Heart left ventricle (tissue), 16 donors: ENCODE measurements around the gene ZNF646. TPM values are rescaled to one million over a fixed set of nuclear protein-coding genes. Genes with fewer than 3 reads are reported as not detected.

Experiments used
- ATAC-seq, 4 donors: fragments of 200-7000 bp; cut with Tn5 transposase; one replicate each; pipeline ENCODE4 v1.9.1; 2020 to 2022; ENCODE audit warnings: moderate library complexity in 4 of 4, mild to moderate bottlenecking in 3 of 4, moderate number of reproducible peaks in 1 of 4
- DNase-seq, 5 donors: peaks; one replicate each; pipeline ENCODE4 v3.0.0-alpha.2; 2020
- H3K27ac ChIP-seq, 12 donors: fragments of 200-600 bp; sonication (generic) in 4 of 12; one replicate each; pipeline versions ENCODE4 v1.5.0 to v1.8.0; 2016 to 2022; ENCODE audit warnings: mild to moderate bottlenecking in 2 of 12
- H3K27me3 ChIP-seq, 9 donors: fragments of 200-600 bp; sonication (generic) in 2 of 9; one replicate each; pipeline versions ENCODE4 v1.5.1 to v1.8.0; 2016 to 2022; ENCODE audit warnings: mild to moderate bottlenecking in 3 of 9
- H3K36me3 ChIP-seq, 9 donors: fragments of 200-600 bp; sonication (generic) in 2 of 9; one replicate each; pipeline versions ENCODE4 v1.5.0 to v1.8.0; 2018 to 2022; ENCODE audit warnings: mild to moderate bottlenecking in 2 of 9
- H3K4me1 ChIP-seq, 12 donors: fragments of 200-600 bp; sonication (generic) in 4 of 12; one replicate each; pipeline versions ENCODE4 v1.5.0 to v1.8.0; 2016 to 2022; ENCODE audit warnings: mild to moderate bottlenecking in 3 of 12
- H3K4me3 ChIP-seq, 12 donors: fragments of 200-600 bp; sonication (generic) in 4 of 12; one replicate each; pipeline versions ENCODE4 v1.5.0 to v1.8.0; 2017 to 2022; ENCODE audit warnings: mild to moderate bottlenecking in 9 of 12, moderate library complexity in 4 of 12
- H3K9me3 ChIP-seq, 12 donors: fragments of 200-600 bp; sonication (generic) in 4 of 12; one replicate each; pipeline versions ENCODE4 v1.5.0 to v1.8.0; 2016 to 2022; ENCODE audit warnings: mild to moderate bottlenecking in 1 of 12
- CTCF ChIP-seq, 12 donors: fragments of 200-600 bp; sonication (generic) in 4 of 12; IDR thresholded peaks; one replicate each; pipeline versions ENCODE4 v1.5.0 to v1.8.0; 2018 to 2022; ENCODE audit warnings: antibody characterized with exemption in 12 of 12, mild to moderate bottlenecking in 5 of 12
- POLR2A ChIP-seq, 2 donors: fragments of 450-650 bp; IDR thresholded peaks; one replicate each; pipeline ENCODE4 v1.6.1; 2017; ENCODE audit warnings: antibody characterized with exemption in 2 of 2, mild to moderate bottlenecking in 2 of 2, moderate library complexity in 2 of 2
- WGBS, 4 donors: extraction: QIAGEN DNeasy Blood & Tissue Kit in 2 of 4; methylation state at CpG; one replicate each; pipeline versions ENCODE4 v1.1.5 to v1.1.7; 2013 to 2018; 5-methylcytosine and 5-hydroxymethylcytosine counted together
- intact Hi-C, 10 donors: fragments of 100-400 bp; cut with DNase I; formaldehyde crosslinking; loops; one replicate each; pipeline versions ENCODE4 v1.11.1 to v1.14.2; 2022
- polyA plus RNA-seq, 2 donors: library from polyadenylated mRNA; stranded (reverse); fragments of 200-250 nt; gene quantifications; one replicate each; pipeline ENCODE4 v1.2.3, GENCODE V29; 2013
- total RNA-seq, 9 donors: library from RNA; depleted of rRNA in 2 of 9; stranded (reverse); fragments of >200 nt in 2 of 9; fragmentation: NEBNext Ultra II Directional in 3 of 9; extraction: Animal tissue kit (Norgen Biotek cat#: 25700) in 3 of 9; gene quantifications; one replicate each; pipeline versions ENCODE4 v1.1.0 to v1.2.4, GENCODE V29; 2016 to 2023
- donor health status: ischemic (EF 13 %, LVEDD 7.1; RV severe dilation, severe dysfunction).
- donor health status: healthy with polysubstance abuse.
- donor health status: DM: no; HTN: yes; CAD: no.
- donor health status: DM: no; HTN: no; CAD: no.
- donor health status: ischemic (EF 25% LVEDD 6.9; RV normal size, moderate dysfunction).
- donor health status: ischemic (EF 25% LVEDD 5.7; RV mildly dilated, moderate dysfunction).
- donor health status: healthy.
- donor health status: DM: yes; HTN: yes; CAD: no.
- donor health status: ischemic (EF 35%, LVEDD 5.7; RV mildly dilated, moderate dysfunction).
- donor health status: nonischemic (EF 11% LVEDD 7.7; RV severe dilation, severe dysfunction).
- donor health status: DM: yes; HTN: yes; CAD: no.
- donor health status: PGD.
- donor health status: ischemic (EF 29% LVEDD 5.4; RV normal size, mild dysfunction).
- donor health status: nonischemic (EF 23%, LVEDD 6.1; RV moderate dilation, normal function).

The ZNF646 gene
- total and polyA plus RNA-seq, 11 donors = 6.4 to 15.5 (median 10.0) TPM

GRCh38 chr16:31043898-31044481 is 30.2 kb upstream of the ZNF646 start:
- Histone ChIP-seq H3K27ac (no peak overlapping the region), H3K9me3 (no peaks in the 10 kb centered on the region), H3K4me3 (no peak overlapping the region), H3K27me3 (no peaks in the 10 kb centered on the region), H3K4me1 (peaks cover 0 to 3% (median 0%) of the 10 kb centered on the region in 12 donors), H3K36me3 (peaks cover 0 to 46% (median 41%) of the 10 kb centered on the region in 9 donors)
- ATAC-seq = no peak
- intact Hi-C loops = no loop called here
- TF ChIP-seq POLR2A (IDR thresholded peaks at IDR 0.05) = no peak
- no peak for TF ChIP-seq CTCF (IDR thresholded peaks at IDR 0.05)
- DNase-seq = no peak
- 91 to 97% (median 95%) methylated on average over 4 of the region's 4 CpGs for WGBS, 4 donors

- intact Hi-C loops = no loop called here
- TF ChIP-seq CTCF (IDR thresholded peaks at IDR 0.05) (no peak), POLR2A (IDR thresholded peaks at IDR 0.05) (no peak)
- ATAC-seq (no peak), DNase-seq (no peak)
- no peaks in the 10 kb centered on the region for H3K9me3 ChIP-seq
- WGBS, 4 donors = 82 to 98% (median 89%) methylated on average over 10 of the region's 10 CpGs
- H3K36me3 ChIP-seq = no peaks in the 10 kb centered on the region
- no peaks in the 10 kb centered on the region for H3K27me3 ChIP-seq
- no peak overlapping the region for H3K4me3 ChIP-seq
- peaks cover 0 to 9% (median 0%) of the 10 kb centered on the region in 12 donors for H3K4me1 ChIP-seq
- no peak overlapping the region for H3K27ac ChIP-seq
These were observed 23.8 kb upstream of the ZNF646 start for GRCh38 chr16:31050280-31051030.

GRCh38 chr16:31052114-31052513 is 22.1 kb upstream of the ZNF646 start:
- TF ChIP-seq POLR2A (IDR thresholded peaks at IDR 0.05) (no peak), CTCF (IDR thresholded peaks at IDR 0.05) (no peak)
- WGBS, 4 donors = 59 to 73% (median 67%) methylated on average over 2 of the region's 2 CpGs
- intact Hi-C loops = no loop called here
- ATAC-seq = peak in 2 of 4 donors; percentile 75 to 77
- Histone ChIP-seq H3K4me1 (peaks cover 0 to 9% (median 0%) of the 10 kb centered on the region in 12 donors), H3K36me3 (no peaks in the 10 kb centered on the region), H3K27ac (peak overlapping the region in 1 of 12 donors; percentile 32), H3K9me3 (no peaks in the 10 kb centered on the region), H3K4me3 (no peak overlapping the region), H3K27me3 (no peaks in the 10 kb centered on the region)
- DNase-seq = no peak

GRCh38 chr16:31055613-31056012 is 18.6 kb upstream of the ZNF646 start:
- Histone ChIP-seq H3K36me3 (peaks cover 0 to 22% (median 12%) of the 10 kb centered on the region in 9 donors), H3K4me1 (peaks cover 0 to 6% (median 0%) of the 10 kb centered on the region in 12 donors), H3K9me3 (no peaks in the 10 kb centered on the region), H3K27me3 (no peaks in the 10 kb centered on the region), H3K27ac (no peak overlapping the region), H3K4me3 (no peak overlapping the region)
- ATAC-seq (no peak), DNase-seq (no peak)
- TF ChIP-seq CTCF (IDR thresholded peaks at IDR 0.05) (no peak), POLR2A (IDR thresholded peaks at IDR 0.05) (no peak)
- intact Hi-C loops = no loop called here
- WGBS, 4 donors = 82 to 91% (median 86%) methylated on average over 4 of the region's 4 CpGs
